GM21825 (cell line): ENCODE results near the gene ATP11A.

Source experiments
- ATAC-seq: cut with Tn5 transposase; IDR thresholded peaks from one replicate; pipeline ENCODE4 v1.9.1; 2021; ENCODE audit warnings: mild to moderate bottlenecking, moderate library complexity; ENCODE audit not compliant: unreplicated experiment

The ATP11A gene

GRCh38 chr13:112721198-112722104, 31.6 kb downstream of the ATP11A start:
- ATAC-seq: no peak

DNA sequence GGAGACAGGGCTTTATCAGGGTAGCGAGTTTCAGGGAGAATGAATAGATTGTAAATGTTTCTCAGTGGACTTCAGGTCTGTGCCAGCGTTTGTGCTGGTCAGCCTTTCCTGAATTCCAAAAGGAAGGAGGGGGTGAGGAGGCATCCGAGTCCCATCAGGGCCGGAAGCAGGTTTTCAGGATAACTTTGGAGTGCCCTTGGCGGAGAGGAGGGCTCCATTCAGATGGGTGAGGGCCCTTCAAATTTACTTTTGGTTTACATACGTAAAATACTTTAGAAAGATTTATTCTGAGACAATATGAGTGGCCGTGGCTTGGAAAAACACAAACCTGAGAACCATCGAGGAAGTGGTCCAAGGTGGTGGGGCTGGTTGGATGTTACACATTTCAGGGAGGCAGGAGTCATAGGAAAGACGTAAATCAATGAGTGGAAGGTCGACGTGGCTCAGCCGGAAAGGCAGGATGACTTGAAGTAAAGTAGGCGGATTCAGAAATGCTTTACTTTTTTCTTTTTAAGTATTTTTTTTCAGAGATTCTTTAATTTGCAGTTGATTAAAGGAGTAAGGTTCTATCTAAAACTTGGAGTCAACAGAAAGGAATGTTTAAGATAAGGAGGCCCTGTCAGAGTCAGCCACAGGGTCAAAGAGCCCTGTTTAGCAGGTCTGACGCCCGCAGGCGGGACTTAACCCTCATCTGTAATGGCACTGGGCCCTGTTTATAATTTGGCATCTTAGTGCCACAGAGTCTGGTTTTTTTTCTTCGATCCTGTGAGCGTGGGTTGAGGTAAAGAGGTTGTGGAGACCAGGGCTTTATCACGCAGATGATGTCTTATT, 32.8 kb downstream of the ATP11A start:
- ATAC-seq: no peak

GRCh38 chr13:112723771-112724170, 33.9 kb downstream of the ATP11A start:
- no peak for ATAC-seq

- ATAC-seq: no peak
These were observed 35.0 kb downstream of the ATP11A start for GRCh38 chr13:112724788-112725345.

- ATAC-seq: no peak
These were observed 35.6 kb downstream of the ATP11A start for GRCh38 chr13:112725346-112726015.

DNA sequence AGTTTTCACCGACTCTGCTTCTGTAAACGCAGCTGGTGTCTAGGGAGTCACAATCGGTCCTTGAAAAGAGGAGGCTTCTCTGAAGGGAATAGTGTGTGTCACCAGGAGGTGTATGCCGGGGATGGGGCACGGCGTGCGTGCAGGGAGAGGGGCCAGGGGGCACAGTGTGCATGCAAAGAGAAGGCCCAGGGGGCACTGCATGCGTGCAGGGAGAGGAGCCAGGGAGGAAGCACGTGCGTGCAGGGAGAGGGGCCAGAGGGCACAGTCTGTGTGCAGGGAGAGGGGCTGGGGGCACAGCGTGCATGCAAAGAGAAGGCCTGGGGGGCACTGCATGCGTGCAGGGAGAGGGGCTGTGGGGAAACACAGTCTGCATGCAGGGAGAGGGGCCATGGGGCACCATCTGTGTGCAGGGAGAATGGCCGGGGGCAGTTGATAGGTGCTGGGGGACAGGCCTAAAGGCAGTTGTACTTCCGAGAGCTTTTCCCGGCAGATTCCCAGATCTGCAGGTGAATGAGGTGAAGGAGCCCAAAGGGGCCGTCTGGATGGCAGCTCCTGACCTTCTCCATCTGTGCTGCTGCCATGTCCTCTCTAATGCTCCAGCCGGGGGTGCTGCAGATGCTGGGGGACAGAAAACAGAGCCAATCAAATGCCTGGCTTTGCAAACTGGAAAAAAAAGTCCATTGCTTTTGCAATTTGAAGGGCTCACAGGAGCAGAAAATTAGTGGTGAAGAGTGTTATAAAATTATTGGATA, 36.4 kb downstream of the ATP11A start:
- no peak for ATAC-seq

- no peak for ATAC-seq
These were observed 37.7 kb downstream of the ATP11A start for GRCh38 chr13:112727581-112727980.

GRCh38 chr13:112728375-112729126, 38.7 kb downstream of the ATP11A start:
- no peak for ATAC-seq

DNA sequence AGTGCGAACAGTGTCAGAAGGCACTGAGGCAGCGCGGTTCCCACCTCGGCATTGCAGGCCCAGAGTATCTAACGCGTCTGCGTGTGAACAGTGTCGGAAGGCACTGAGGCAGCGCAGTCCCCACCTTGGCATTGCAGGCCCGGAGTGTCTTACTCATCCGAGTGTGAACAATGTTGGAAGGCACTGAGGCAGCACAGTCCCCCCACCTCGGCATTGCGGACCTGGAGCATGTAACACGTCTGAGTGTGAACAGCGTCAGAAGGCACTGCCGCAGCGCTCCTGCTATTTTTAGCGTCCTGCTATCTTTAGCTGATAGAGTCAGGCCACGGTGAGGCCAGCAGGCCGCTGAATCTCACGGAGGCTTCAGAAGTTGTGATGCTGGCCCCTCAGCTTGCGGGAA, 39.6 kb downstream of the ATP11A start:
- no peak for ATAC-seq

DNA sequence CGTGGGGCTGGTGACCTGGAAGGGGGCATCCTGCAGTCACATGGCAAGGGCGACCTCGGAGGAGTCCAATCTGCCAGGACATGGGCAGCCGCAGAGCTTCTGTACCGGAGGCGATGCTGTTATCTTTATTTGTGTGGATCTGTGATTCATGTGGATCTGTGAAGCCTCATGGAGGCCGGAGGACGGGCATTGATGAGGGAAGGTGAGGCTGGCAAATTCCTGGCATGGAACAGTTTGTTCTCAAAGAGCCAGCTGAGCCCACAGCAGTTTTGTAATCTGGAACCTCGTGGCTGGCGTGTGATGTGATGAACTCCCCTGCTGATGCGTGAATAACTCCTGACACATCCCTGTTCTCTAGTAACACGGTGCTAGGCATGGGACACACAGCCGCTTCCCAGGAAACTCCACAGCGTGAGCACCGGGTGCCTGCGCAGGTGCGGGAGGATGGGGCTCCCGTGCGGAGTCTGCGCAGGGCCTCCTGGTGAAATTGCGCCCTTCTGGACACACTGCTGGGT, 40.4 kb downstream of the ATP11A start:
- ATAC-seq: no peak

DNA sequence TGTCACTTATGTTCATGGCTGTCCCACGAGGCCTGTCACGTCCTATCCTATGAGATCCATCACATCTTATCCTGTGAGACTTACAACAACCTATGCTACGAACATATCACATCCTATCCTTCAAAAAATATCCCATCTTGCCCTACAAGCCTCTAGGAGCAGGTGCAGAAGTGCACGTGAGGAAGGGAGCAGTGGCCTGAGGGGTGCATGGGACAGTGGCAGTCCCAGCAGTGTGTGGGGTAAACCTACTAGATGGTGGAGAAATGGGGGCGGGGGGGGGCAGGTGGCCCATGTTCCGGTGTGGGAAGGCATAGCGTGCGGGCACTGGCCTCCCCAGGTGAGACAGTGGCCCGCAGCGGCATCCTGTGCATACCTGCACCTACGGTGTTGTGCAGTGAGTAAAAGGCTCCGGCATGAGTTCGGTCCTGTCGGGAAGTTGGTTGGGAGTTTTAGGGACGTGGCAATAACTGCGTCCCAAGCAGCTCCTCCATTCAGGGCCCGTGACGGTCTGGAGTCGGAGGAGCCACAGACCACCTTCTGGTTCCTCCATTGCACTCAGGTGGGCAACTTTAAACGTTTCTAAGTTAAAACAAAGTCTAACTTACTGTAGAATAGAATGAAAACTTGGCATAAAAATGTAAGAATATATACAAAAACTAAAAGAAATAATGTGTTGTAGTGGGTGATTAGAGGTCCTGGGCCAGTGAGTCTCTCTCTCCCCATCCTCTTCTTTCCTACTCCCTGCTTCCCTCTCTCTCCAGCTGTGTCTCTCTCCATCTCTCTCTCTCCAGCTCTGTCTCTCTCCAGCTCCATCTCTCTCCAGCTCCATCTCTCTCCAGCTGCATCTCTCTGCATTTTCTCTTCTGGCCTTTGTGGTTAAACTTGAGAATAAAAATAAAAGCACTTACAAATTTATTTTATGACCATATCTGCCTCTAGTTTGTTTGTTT, 42.1 kb downstream of the ATP11A start:
- no peak for ATAC-seq

DNA sequence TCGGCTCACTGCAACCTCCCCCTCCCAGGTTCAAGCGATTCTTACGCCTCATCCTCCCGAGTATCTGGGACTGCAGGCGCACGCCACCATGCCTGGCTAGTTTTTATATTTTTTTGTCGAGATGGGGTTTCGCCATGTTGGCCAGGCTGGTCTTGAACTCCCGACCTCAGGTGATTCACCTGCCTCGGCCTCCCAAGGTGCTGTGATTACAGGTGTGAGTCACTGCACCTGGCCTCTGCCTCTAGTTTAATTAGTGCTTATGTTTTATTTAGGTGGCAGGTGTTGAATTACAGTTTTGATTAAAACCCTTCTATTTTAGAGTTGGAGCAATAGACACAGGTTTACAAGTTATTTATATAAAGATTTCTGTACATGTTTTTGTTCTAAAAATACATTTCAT, 42.8 kb downstream of the ATP11A start:
- no peak for ATAC-seq

DNA sequence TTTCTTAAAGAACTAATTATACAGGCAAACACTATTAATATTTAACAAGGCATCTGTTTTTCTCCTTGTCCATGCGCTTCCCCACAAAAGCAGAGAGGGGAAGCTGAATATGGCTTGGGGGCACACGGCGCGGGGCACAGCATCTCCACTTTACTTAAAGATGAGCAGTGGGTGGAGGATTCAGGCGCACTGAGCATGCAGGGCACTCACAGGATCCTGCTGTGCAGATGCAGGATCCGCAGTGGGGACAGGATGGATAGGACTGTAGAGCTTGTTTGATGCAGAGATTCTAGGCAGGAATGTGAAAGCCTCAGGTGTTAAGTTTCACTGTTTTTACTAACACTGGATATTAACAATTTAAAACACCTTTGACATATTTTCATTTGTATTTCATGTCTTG, 43.3 kb downstream of the ATP11A start:
- no peak for ATAC-seq

DNA sequence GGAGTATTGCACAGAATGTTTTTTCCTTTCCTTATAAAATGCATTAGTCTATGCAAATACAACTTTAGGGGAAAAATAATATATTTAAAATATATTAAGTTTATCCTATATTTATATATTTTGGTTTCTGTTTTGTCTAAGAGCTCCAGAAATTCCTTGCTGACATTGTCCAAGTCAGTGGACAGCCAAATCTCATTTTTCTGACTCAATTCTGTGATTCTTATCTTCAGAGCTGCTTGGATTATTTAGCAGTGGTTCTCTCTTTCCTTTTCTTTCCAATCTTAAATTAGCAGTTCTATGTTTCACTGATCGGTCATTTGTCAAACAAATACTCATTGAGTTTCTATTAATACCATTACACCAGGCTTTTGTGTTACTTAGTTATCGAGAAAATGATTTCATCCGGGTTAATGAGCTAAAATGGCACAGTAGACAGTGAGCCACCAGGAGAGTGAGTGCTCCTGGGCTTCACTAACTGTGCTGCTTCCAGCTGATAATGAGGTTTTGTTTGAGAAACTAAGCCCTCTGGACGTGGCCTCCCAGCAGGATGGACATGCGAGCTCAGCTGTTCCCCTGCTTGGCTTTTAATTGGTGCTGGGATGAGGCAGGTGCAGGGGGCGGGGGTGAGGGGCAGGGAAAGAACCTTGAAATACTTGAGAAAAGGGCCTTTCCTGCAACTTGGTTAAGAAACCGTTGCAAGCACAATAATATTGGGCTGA, 44.0 kb downstream of the ATP11A start:
- ATAC-seq: no peak

- ATAC-seq: no peak
These were observed 45.1 kb downstream of the ATP11A start for GRCh38 chr13:112734696-112735547.

DNA sequence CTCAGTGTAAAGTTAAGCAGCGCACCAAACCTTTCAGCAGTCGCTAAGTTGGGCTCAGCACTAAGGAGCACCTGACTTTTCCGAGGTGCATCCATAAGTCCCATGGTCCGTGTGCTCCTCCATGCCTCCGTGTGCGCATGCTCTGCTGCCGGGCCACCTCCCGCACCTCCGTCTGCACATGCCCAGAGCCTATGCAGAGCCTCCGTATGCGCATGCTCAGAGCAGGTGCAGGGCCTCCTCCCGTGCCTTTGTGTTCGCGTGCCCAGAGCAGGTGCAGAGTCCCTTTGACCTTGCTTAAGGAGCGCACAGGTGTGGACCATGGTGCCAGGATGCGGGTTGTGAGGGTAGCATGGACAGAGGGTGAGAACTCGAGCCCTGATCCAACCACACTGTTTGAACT, 46.0 kb downstream of the ATP11A start:
- no peak for ATAC-seq

DNA sequence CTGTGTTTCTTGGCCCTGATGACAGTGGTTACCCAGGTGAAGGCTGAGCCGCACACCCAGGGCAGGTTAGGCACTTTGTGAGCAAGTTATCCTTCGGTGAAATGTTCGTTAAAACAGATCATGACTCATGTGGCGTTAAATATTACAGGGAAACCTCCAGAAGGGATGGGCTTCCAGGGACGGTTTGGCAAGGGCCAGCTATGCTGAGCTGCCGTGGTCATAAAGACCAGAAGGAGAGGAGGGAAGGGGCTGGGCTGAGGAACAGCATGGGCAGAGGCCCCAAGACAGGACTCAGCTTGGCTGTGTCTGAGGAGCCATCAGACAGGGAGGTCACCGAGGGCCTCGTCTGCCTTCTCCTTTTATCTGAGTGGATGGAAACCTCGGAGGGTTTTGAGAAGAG, 47.5 kb downstream of the ATP11A start:
- no peak for ATAC-seq
